Sigmoid colon (tissue), 7 donors: Measurements from ENCODE around the gene EXOC1. TPM values are rescaled to one million over a fixed set of nuclear protein-coding genes. Genes with fewer than 3 reads are reported as not detected.

Source experiments
- DNase-seq: peaks from one replicate; pipeline ENCODE4 v3.0.0-alpha.2; 2019
- H3K27ac ChIP-seq, 4 donors: fragments of 200-600 bp; sonication (generic); one replicate each; pipeline ENCODE4 v1.5.1; 2016 to 2019; ENCODE audit warnings: mild to moderate bottlenecking in 1 of 4
- H3K27me3 ChIP-seq, 3 donors: fragments of 200-600 bp; sonication (generic); one replicate each; pipeline ENCODE4 v1.5.1; 2019; ENCODE audit warnings: mild to moderate bottlenecking in 1 of 3
- H3K36me3 ChIP-seq, 4 donors: fragments of 200-600 bp; sonication (generic); one replicate each; pipeline ENCODE4 v1.5.1; 2016 to 2019
- H3K4me1 ChIP-seq, 4 donors: fragments of 200-600 bp; sonication (generic); one replicate each; pipeline ENCODE4 v1.5.1; 2017 to 2019
- H3K4me3 ChIP-seq, 4 donors: fragments of 200-600 bp; sonication (generic); one replicate each; pipeline ENCODE4 v1.5.1; 2017 to 2019; ENCODE audit warnings: mild to moderate bottlenecking in 2 of 4, moderate library complexity in 1 of 4
- H3K9me3 ChIP-seq, 4 donors: fragments of 200-600 bp in 3 of 4; sonication (generic) in 3 of 4; one replicate each; pipeline versions ENCODE4 v1.5.1 to v1.6.1; 2013 to 2019
- CTCF ChIP-seq, 4 experiments: fragments of 450-650 bp in 3 of 4; fragments of 200-600 bp in 1 of 4; IDR thresholded peaks; one replicate each; pipeline ENCODE4 v1.5.1; 2016 to 2019; ENCODE audit warnings: antibody characterized with exemption in 4 of 4, mild to moderate bottlenecking in 3 of 4, moderate library complexity in 2 of 4
- EP300 ChIP-seq, 4 donors: sonication (generic); formaldehyde crosslinking; IDR thresholded peaks; one replicate each; pipeline ENCODE4 v1.6.1; 2017; ENCODE audit warnings: antibody characterized with exemption in 4 of 4
- POLR2A ChIP-seq, 2 donors: fragments of 450-650 bp; IDR thresholded peaks; one replicate each; pipeline ENCODE4 v1.6.1; 2016; ENCODE audit warnings: antibody characterized with exemption in 2 of 2, mild to moderate bottlenecking in 2 of 2, moderate library complexity in 2 of 2
- POLR2AphosphoS5 ChIP-seq, 4 donors: sonication (generic); formaldehyde crosslinking; IDR thresholded peaks; one replicate each; pipeline ENCODE4 v1.6.1; 2017; ENCODE audit warnings: antibody characterized with exemption in 4 of 4
- WGBS, 2 donors: extraction: QIAGEN DNeasy Blood & Tissue Kit; methylation state at CpG; one replicate each; pipeline ENCODE4 v1.1.7; 2013; 5-methylcytosine and 5-hydroxymethylcytosine counted together
- intact Hi-C: fragments of 100-400 bp; cut with DNase I; formaldehyde crosslinking; loops from one replicate; pipeline ENCODE4 v1.15.1; 2023
- polyA plus RNA-seq, 3 donors: library from polyadenylated mRNA; stranded (reverse); fragments of 200-250 nt; gene quantifications; one replicate each; pipeline ENCODE4 v1.2.3, GENCODE V29; 2013
- total RNA-seq, 4 donors: library from RNA; depleted of rRNA; stranded (reverse); fragments of >200 nt; gene quantifications; one replicate each; pipeline ENCODE4 v1.1.0, GENCODE V29; 2016
- donor health status: healthy with polysubstance abuse.
- donor health status: Bipolar disorder and iron deficiency.
- donor health status: healthy.

Gene EXOC1
- total and polyA plus RNA-seq, 7 donors, result 14.5 to 49.0 (median 18.3) TPM

- Histone ChIP-seq H3K9me3 (no peaks in the 10 kb centered on the region), H3K4me1 (no peaks in the 10 kb centered on the region), H3K27ac (no peak overlapping the region), H3K4me3 (no peak overlapping the region), H3K36me3 (peaks cover 4 to 89% (median 15%) of the 10 kb centered on the region in 4 donors), H3K27me3 (no peaks in the 10 kb centered on the region)
- DNase-seq, result no peak
- WGBS, 2 donors, result 94 to 96% methylated on average over 3 of the region's 3 CpGs
- intact Hi-C loops, result no loop called here
- TF ChIP-seq POLR2A (IDR thresholded peaks at IDR 0.05) (no peak), CTCF (IDR thresholded peaks at IDR 0.05) (no peak), POLR2AphosphoS5 (IDR thresholded peaks at IDR 0.05) (no peak), EP300 (IDR thresholded peaks at IDR 0.05) (no peak)
Measured at GRCh38 chr4:55896622-55897021, 43.2 kb downstream of the EXOC1 start.

GRCh38 chr4:55902677-55903076 is 49.2 kb downstream of the EXOC1 start:
- no peak for DNase-seq
- no peaks in the 10 kb centered on the region for H3K27me3 ChIP-seq
- no peak overlapping the region for H3K27ac ChIP-seq
- WGBS, 2 donors, result 96 to 97% methylated on average over 4 of the region's 4 CpGs
- H3K36me3 ChIP-seq, result peaks cover 4 to 70% (median 16%) of the 10 kb centered on the region in 4 donors
- no peaks in the 10 kb centered on the region for H3K9me3 ChIP-seq
- intact Hi-C loops, result no loop called here
- no peaks in the 10 kb centered on the region for H3K4me1 ChIP-seq
- H3K4me3 ChIP-seq, result no peak overlapping the region
- TF ChIP-seq CTCF (IDR thresholded peaks at IDR 0.05), result no peak
- no peak for TF ChIP-seq EP300 (IDR thresholded peaks at IDR 0.05)
- TF ChIP-seq POLR2A (IDR thresholded peaks at IDR 0.05), result no peak
- TF ChIP-seq POLR2AphosphoS5 (IDR thresholded peaks at IDR 0.05), result no peak

GRCh38 chr4:55903577-55903976 is 50.1 kb downstream of the EXOC1 start:
- peaks cover 4 to 61% (median 15%) of the 10 kb centered on the region in 4 donors for H3K36me3 ChIP-seq
- no peak overlapping the region for H3K27ac ChIP-seq
- intact Hi-C loops, result no loop called here

GRCh38 chr4:55904576-55904975 is 51.1 kb downstream of the EXOC1 start:
- DNase-seq, result no peak
- H3K9me3 ChIP-seq, result no peaks in the 10 kb centered on the region
- peaks cover 3 to 52% (median 15%) of the 10 kb centered on the region in 4 donors for H3K36me3 ChIP-seq
- H3K4me3 ChIP-seq, result no peak overlapping the region
- intact Hi-C loops, result no loop called here
- H3K4me1 ChIP-seq, result no peaks in the 10 kb centered on the region
- TF ChIP-seq EP300 (IDR thresholded peaks at IDR 0.05) (no peak), CTCF (IDR thresholded peaks at IDR 0.05) (no peak), POLR2AphosphoS5 (IDR thresholded peaks at IDR 0.05) (no peak), POLR2A (IDR thresholded peaks at IDR 0.05) (no peak)
- H3K27ac ChIP-seq, result no peak overlapping the region
- H3K27me3 ChIP-seq, result no peaks in the 10 kb centered on the region

More at GRCh38 chr4:55903577-55903976, 50.1 kb downstream of the EXOC1 start:
- H3K9me3 ChIP-seq, result no peaks in the 10 kb centered on the region
- H3K4me3 ChIP-seq, result no peak overlapping the region
- TF ChIP-seq CTCF (IDR thresholded peaks at IDR 0.05), result no peak
- TF ChIP-seq POLR2AphosphoS5 (IDR thresholded peaks at IDR 0.05), result no peak
- TF ChIP-seq POLR2A (IDR thresholded peaks at IDR 0.05), result no peak
- TF ChIP-seq EP300 (IDR thresholded peaks at IDR 0.05), result no peak
- no peak for DNase-seq
- no peaks in the 10 kb centered on the region for H3K27me3 ChIP-seq
- H3K4me1 ChIP-seq, result no peaks in the 10 kb centered on the region

- Histone ChIP-seq H3K27ac (no peak overlapping the region), H3K4me1 (no peaks in the 10 kb centered on the region), H3K4me3 (no peak overlapping the region), H3K36me3 (peaks cover 0 to 36% (median 7%) of the 10 kb centered on the region in 4 donors), H3K9me3 (no peaks in the 10 kb centered on the region), H3K27me3 (no peaks in the 10 kb centered on the region)
- intact Hi-C loops, result no loop called here
- no peak for TF ChIP-seq EP300 (IDR thresholded peaks at IDR 0.05)
- no peak for TF ChIP-seq POLR2A (IDR thresholded peaks at IDR 0.05)
- no peak for TF ChIP-seq CTCF (IDR thresholded peaks at IDR 0.05)
- TF ChIP-seq POLR2AphosphoS5 (IDR thresholded peaks at IDR 0.05), result no peak
- WGBS, 2 donors, result 34 to 67% methylated on average over 6 of the region's 6 CpGs
- no peak for DNase-seq
Measured at GRCh38 chr4:55906323-55906722, 52.9 kb downstream of the EXOC1 start.
